ENCODE data around the gene FOS.
A peak's percentile ranks its signal among the peaks of the same experiment; 100 is the strongest.
"Not testable (repeated sequence)": the region's sequence is repeated elsewhere in the genome, so short reads cannot be mapped to it uniquely, and the experiment has no call there.

The FOS gene

DNA sequence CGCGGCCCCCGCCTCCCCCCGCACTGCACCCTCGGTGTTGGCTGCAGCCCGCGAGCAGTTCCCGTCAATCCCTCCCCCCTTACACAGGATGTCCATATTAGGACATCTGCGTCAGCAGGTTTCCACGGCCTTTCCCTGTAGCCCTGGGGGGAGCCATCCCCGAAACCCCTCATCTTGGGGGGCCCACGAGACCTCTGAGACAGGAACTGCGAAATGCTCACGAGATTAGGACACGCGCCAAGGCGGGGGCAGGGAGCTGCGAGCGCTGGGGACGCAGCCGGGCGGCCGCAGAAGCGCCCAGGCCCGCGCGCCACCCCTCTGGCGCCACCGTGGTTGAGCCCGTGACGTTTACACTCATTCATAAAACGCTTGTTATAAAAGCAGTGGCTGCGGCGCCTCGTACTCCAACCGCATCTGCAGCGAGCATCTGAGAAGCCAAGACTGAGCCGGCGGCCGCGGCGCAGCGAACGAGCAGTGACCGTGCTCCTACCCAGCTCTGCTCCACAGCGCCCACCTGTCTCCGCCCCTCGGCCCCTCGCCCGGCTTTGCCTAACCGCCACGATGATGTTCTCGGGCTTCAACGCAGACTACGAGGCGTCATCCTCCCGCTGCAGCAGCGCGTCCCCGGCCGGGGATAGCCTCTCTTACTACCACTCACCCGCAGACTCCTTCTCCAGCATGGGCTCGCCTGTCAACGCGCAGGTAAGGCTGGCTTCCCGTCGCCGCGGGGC lies at the start of gene FOS:
FOS (plus strand) TSS at position 407 of the 731 bp plus-strand sequence; CDS start at position 562, 155 bp downstream.
- DNase-seq = peak; percentile 49 to 56

DNA sequence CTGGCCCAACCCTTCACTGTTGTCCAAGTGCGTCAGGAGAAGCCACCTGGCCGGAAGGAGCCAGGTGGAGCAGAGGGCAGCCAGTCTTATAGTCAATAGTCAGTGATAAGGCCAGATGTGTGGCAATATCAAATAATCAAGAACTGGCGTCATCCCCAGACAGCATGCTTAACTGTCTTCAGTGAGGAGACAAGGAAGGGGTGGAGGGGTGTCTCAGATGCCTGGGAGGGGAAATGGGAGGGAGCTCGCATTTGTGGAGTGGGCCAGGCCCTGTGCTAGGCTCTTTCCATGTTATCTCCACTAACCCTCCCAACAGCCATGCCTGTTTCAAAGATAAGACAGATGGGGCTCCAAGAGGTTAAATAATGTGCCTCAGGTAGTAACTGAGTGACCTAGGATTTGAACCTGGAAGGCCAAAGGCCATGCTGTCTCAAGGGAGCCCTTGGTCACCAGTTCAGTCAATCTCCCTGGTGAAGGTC lies 48.9 kb upstream of the FOS start:
- DNase-seq = no peak

DNA sequence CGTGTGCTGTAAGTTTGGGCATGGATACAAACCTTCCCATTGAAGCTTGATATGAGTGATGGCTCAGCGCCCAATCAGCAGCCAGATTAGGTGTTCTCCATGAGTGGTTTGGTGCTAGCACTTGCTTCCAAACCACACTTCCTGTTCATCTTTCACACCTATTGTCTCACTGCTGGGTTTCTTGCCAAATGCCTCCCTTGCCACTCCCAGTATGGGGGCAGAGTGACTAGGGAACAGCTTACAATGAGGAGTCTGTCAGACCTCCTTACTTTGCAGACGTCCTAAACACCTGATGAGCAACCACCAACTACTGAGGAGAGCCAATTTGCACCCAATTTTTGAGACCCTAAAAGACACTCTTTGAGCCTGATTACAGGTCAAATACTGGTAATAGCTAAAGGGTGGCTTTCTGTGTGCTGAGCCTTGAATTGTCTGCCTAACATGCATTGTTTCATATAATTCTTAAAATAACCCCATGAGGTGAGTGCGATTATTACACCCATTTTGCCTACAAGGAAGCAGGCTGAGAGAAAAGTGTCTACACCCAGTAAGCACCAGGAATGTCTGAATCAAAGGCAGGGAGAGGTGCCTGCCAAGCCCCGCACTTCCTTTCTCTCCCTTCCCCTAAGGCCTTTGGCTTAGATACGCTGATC lies 48.4 kb upstream of the FOS start:
- DNase-seq = no peak

DNA sequence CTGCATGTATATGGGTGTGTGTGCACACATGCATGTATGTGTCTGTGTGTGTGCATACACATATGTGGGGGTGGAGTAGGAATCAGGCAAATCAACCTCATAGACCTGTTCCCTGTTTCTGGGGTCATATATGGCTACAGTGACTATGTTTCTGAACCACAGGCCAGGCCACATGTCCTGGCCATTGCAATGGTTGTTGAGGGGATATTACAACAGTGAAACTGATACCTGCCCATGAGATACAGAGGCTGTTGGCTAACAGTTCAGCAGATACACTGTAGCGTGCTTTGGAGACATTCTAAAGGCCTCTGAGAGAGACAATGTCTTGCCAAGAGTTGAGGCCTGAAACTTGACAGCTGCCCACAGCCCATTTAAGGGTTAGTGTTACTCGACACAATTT lies 47.3 kb upstream of the FOS start:
- DNase-seq = no peak

DNA sequence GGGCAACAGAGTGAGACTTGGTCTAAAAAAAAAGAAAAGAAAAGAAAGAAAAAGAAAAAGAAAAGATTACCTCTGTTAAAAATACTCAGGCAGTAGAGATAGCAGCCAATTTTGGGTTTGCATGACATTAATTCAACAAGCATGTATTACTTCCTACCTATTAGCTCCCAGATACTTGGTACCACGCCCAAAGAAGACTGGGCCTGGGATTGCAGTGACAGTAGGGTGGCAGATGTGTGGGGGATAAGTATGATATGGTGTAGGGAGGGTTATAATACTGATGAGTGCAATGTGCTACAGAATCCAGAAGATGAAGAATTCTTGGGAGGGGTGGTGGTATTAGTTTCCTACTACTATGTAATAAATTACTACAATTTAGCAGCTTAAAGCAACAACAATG lies 46.4 kb upstream of the FOS start:
- no peak for DNase-seq

DNA sequence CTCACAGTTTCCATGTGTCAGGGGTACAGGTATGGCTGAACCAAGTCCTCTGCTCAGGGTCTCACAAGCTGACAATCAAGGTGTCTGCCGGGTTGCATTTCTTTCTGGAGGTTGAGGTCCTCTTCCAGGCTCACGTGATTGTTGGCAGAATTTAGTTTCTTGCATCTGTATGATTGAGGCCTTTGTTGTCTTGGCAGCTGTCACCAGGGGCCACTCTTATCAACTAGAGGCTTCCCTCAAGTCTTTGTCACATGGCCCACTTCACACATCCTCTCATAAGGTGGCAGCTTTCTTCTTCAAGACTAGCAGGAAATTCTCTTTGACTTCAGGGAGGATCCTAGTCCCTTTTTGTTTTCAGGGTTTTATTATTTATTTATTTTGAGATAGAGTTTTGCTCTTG lies 46.0 kb upstream of the FOS start:
- DNase-seq = no peak

DNA sequence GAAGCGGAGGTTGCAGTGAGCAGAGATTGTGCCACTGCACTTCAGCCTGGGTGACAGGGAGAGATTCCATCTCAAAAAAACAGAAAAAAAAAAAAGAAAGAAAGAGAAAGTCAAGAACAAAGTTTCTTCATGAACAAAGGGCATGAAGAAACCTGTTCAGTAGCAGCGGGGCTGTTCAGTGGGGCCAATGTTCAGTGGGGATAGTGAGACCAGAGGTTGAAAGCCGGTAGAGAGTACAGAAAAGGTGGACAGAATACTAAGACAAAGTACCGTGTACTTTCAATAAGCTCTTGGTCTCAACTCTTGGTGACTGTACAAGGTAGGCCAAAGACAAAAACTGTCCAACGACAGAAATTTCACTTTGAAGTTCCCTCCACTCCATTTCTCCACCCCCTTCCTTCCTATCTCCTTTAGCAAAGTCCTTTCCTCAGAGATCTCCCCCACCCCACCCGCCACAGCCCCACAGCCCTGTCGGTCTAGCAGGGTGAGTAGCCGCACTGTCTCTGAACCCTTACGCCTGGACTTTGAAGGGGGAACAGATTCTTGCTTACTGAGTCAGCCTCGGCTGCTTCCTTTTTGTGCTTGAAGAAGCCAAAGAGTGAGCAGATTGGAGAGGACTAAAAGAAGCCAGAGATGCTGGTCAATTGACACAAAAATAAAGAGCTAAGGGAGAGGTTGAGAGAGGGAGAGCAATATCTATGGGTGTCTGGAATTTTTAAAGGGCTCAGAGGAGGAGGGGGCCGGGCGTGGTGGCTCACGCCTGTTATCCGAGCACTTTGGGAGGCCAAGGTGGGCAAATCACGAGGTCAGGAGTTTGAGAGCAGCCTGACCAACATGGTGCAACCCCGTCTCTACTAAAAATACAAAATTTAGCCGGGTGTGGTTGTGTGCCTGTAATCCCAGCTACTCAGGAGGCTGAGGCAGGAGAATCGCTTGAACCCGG lies 44.2 kb upstream of the FOS start:
- DNase-seq = no peak

DNA sequence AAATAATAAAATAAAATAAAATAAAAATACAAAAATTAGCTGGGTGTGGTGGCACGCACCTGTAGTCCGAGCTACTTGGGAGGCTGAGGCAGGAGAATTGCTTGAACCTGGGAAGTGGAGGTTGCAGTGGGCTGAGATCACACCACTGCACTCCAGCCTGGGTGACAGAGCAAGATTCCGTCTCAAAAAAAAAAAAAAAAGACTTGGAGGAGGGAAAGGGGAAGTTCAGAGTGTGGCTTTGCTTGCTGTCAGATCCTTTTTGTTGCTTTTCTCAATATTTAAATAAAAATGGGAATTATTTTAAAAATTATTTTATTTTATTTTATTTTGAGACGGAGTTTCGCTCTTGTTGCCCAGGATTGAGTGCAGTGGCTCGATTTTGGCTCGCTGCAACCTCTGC lies 43.4 kb upstream of the FOS start:
- not testable (repeated sequence) for DNase-seq

DNA sequence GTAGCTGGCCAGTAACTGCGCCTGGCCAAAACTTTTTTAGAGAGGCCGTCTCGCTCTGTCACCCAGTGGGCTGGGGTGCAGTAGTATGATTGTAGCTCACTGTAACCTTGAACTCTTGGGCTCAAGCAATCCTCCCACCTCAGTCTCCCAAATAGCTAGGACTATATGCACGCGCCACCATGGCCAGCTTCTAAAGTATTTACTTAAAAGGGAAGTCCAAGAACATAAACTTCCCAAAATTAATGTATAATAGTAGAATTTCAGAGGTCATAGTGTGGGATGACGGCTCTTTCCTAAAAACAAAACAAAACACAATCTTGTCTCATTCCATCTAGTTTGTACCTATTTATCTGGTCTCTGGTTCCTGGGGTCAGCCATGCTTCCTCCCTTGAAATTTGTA lies 42.2 kb upstream of the FOS start:
- DNase-seq = no peak

DNA sequence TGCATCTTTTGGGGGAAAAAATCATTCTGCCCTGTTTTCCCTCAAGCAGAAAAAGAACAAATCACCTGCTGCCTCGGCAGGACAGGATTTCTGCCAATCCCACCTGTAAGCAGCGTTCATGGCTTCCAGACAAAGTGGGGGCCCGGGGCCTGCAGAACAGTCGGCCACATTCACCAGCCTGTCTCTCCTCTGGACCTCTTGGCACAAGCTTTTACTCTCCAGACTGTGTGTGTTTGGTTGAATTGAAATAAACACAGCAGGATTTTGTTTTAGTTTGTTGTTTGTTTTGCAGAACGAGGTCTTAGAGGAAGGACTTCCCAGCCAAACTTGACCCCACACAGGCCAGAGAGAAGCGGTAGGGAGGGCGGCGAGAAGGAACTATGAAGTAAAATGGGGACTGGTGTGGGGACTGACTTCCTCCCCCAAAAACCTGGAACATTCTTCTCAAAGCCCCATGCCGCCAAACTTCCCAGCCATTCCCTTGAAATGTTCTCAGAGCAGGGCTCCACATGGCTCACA lies 41.7 kb upstream of the FOS start:
- DNase-seq = no peak

DNA sequence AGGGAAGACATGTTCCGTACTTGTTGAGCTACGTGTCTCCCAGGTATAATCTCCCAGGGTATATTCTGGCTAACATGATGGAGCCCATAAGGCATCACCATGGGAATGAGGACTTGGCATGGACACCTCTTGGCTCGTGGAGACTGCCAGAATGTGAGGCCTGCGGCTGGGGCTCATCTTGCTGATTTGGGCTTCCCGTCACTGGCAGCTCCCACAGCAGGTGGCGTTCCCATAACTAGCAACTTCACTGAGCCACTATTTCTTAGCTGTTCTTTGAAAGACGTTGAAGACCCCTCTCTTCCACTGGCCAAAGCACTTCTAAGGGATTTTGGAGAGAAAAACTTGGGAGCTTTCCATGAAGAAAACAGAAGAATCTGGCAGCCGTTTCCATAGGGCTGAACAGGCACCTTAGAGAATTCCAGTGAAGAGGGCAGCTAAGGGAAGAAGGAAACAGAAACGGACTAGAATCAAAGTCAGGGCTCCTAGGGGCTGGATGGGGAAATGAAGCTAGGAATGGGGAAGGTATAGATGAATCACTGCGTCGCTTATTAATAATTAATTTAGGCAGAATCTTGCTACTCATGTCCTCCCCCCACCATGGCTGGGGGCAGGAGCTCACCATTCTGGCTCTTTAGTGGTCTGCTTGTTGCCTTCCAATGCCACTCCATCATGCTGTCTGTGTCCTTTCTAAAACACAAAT lies 39.7 kb upstream of the FOS start:
- DNase-seq = peak; percentile 59 to 82

DNA sequence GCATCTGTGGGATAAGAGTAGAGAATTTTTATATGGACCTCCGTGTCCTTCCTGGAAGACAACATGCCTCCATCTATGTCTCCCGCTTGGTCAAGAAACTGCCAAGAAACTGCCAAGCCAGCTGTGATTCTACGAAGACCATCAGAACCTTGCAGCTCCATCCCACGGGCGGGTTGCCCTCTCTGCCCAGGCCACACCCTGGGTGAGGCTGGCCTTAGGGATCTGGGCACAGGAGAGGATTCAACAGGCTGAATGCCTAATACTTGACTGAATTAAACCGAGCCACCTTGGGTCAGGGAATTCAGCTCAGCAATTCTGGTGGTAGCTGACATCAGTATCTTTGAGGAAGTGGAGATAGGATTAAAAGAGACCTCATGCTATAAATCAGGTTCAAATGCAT lies 37.8 kb upstream of the FOS start:
- no peak for DNase-seq

DNA sequence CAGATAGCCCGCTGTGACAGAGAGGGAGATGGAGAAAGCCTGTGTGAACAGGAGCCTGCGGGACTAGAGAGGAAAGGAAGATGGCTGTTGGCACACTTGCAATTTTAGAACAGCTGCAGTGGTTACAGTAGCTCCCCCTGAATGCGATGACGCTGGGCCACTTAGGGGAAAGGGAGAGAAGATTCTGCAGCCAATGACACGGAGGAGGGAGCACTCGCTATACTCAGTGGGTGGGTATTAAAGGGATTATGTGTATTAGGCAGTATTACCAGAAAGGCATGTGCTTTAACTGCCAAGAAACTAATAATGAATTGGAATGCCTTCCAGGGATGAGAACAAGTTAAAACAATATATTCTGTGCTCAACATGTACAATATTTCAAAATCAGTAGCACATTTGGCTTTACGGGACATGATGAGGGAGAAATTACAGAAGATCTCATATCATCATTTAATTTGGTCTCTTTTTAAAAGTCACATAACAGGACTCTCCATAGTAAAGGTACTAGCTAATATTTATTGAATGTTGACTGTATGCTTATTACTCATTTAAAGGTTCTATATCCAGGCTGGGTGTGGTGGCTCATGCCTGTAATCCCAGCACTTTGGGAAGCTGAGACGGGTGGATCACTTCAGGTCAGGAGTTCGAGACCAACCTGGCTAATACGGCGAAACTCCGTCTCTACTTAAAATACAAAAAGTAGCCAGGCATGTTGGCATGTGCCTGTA lies 35.9 kb upstream of the FOS start:
- DNase-seq = no peak

DNA sequence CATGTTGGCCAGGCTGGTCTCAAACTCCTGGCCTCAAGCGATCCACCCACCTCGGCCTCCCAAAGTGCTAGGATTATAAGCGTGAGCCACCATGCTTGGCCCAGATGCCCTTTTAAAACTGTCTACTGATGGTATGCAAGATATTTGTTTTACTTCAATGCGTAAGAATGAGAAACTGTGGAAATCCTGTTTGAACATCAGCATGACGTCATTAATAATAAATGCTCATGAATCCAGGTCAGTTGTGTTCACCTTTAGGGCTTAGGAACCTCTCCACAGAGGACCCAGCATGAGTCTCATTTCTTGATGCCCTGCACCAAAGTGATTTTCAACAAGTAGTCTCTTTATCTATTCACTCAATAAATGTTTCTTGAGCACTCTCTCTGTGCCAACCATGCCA lies 34.5 kb upstream of the FOS start:
- DNase-seq = no peak

DNA sequence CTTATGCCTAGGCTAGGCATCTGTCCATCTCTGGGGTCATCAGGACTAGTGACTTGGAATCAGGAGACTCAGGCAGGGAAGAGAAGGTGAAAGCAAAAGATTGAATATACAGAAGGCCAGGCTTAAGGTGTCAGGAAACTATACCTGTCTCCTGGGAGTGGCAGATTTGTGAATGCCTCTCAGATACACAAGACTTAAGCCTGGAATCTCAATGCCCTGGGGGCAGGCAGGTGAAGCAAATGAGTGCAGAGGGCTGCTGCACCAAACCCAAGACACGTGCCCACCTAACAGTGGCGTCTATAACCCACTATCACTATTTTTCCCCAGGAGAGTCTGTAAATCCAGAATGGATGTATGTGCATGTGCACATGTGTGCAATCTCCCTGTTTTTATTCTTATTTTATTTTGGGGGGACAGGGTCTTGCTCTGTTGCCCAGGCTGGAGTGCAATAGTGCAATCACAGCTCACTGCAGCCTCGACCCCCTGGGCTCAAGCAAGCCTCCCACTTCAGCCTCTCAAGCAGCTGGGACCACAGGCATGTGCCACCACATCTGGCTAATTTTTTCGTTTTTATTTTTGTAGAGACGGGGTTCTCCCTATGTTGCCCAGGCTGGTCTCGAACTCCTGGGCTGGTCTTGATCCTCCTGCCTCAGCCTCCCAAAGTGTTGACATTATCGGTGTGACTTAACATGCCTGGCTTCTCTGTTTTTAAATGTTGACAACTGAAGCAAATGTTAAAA lies 31.9 kb upstream of the FOS start:
- no peak for DNase-seq

DNA sequence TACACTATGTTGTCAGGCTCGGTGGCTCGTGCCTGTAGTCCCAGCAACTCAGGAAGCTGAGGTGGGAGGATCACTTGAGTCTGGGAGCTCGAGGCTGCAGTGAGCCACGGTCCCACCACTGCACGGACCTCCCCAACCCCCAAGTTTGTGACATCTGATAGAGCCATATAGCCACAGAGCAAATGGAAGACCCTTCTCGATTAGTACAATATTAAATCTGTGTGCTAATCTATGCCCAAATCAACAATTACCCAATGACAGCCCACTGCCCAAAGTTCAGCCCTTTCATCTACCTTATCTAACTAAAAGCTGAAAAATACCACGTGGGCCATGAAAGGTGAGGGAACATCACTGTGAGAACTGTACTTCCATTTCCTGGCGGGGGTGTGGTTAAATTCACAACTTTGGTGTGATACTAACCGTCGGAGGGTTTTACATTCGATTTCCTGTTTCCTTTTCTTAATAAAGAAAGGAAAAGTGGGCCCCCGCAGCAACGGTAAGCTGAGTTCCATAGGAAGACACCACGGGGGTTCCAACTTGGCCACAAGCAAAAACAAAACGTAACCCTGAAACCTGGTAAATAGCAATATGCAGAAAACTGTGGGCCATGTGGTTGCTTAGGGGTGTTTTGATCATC lies 31.2 kb upstream of the FOS start:
- no peak for DNase-seq

DNA sequence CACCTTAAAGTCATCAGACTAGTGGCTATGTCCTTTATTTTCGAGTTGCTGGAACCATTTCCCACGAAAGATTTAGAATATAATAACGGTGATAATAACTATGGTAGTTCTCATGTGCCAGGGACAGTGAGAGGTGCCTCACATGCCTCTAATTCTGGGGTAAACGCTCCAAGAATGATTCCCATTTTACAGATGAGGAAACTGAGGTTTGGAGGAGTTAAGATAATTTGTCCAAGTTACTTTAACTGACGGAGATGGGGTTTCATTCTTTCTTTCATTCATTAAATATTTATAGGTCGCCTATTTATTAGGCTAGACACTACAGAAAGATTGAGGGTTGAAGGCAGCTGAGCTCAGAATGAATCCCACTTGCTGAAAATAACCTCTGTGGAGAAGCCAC lies 30.7 kb upstream of the FOS start:
- DNase-seq = no peak

DNA sequence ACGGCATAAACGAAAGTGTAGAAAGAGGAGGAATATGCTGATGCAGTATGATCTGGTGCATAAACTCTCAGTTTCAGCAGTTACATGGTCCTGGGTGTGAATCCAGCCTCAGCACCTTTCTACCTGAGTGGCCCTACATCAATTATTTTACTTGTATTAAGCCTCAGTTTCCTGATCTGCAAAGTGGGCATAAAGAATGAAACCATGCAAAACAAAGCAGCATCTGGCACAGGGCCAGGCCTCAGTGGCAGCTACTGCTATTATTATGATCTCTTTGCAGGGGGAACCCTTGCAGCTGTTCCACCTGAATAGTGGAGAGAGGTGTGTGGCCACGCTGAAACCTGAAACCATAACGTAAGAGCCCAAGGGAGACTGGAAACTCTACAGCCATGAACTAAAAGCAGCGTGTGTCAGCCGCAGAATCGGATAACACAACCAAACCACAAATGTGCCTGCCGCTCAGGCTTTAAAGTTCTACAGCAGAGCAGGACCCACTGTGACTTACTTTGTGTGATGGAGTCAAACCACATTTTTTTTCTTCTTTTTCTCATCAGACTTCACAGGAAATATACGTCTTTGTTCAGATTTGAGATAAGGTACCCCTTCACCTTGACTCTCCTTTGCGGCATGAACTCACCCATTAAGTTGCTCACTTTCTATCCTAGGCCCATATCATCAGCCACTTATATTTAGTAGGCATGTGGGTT lies 29.2 kb upstream of the FOS start:
- DNase-seq = no peak

DNA sequence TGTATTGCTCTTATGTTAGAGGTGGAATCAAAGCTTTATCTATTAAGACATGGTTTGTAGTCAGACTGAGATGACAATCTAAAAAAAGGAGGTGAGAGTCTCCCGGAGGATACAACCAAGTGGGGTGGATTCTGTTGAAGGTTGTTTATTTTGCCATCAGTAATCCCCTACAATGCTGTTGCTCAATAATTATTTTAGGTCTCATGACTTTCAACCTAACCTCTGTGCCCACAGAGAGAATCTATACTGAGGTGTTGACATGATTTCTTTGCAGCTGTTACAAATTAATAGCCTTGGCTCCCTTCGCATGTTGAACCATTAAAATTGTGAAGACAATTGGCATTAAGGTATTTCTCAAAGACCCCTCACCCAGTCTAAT lies 28.7 kb upstream of the FOS start:
- DNase-seq = no peak

DNA sequence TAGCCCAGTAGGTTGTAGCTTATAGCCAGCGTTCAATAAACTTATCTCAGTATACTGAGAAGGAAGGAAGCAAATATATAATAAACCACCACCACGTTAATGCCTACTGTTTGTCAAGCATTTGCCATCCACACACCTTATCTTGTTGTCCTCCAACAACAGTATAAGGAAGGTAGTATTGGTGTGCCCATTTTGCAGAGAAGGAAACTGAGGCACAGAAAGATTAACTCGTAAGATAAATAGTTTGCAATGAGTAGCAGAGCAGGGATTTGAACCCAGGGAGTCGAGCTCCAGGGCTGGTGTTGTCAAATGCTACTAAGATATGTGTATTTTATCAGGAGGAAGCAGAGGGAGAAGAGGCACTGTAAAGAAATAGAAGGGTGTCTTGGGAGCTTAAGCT lies 27.8 kb upstream of the FOS start:
- DNase-seq = no peak
